Endodermal cell (in vitro differentiated cells): ENCODE results near the gene PLA2G7. TPM values are rescaled to one million over a fixed set of nuclear protein-coding genes. Genes with fewer than 3 reads are reported as not detected.
"Not testable (repeated sequence)": the region's sequence is repeated elsewhere in the genome, so short reads cannot be mapped to it uniquely, and the experiment has no call there.

Source experiments
- DNase-seq: peaks from one replicate; pipeline ENCODE4 v3.0.0-alpha.2; 2017
- H3K27ac ChIP-seq: 2 replicates; pipeline ENCODE4 v1.5.1; 2013; ENCODE audit warnings: mild to moderate bottlenecking, low read depth, low read length, moderate library complexity
- H3K27me3 ChIP-seq: 2 replicates; pipeline ENCODE4 v1.6.1; 2013; ENCODE audit warnings: mild to moderate bottlenecking, low read length, moderate library complexity; ENCODE audit not compliant: insufficient read depth, control insufficient read depth, poor library complexity, severe bottlenecking
- H3K36me3 ChIP-seq: 2 replicates; pipeline ENCODE4 v1.7.0; 2013; ENCODE audit warnings: mild to moderate bottlenecking, low read length, moderate library complexity; ENCODE audit not compliant: control insufficient read depth, insufficient read depth
- H3K4me1 ChIP-seq: one replicate; pipeline ENCODE4 v1.7.0; 2013; ENCODE audit warnings: low read length; ENCODE audit not compliant: control insufficient read depth, insufficient read depth
- H3K4me3 ChIP-seq: 2 replicates; pipeline ENCODE4 v1.5.1; 2013; ENCODE audit warnings: mild to moderate bottlenecking, low read length, moderate library complexity
- H3K9ac ChIP-seq: 2 replicates; pipeline ENCODE4 v1.6.1; 2013; ENCODE audit warnings: mild to moderate bottlenecking, low read length, moderate library complexity; ENCODE audit not compliant: poor library complexity, severe bottlenecking; ENCODE audit errors: extremely low read depth
- H3K9me3 ChIP-seq: 2 replicates; pipeline ENCODE4 v1.6.1; 2013; ENCODE audit warnings: mild to moderate bottlenecking, low read length, moderate library complexity; ENCODE audit not compliant: control insufficient read depth
- H3K27ac Mint-ChIP-seq: 2 replicates; pipeline ENCODE4 v1.8.0; 2020; ENCODE audit warnings: mixed read lengths
- H3K27me3 Mint-ChIP-seq: 2 replicates; pipeline ENCODE4 v1.8.0; 2021; ENCODE audit warnings: mild to moderate bottlenecking, mixed read lengths; ENCODE audit not compliant: insufficient read depth
- H3K36me3 Mint-ChIP-seq: 2 replicates; pipeline ENCODE4 v1.8.0; 2020; ENCODE audit warnings: low read depth, mixed read lengths
- H3K4me1 Mint-ChIP-seq: 2 replicates; pipeline ENCODE4 v1.8.0; 2020; ENCODE audit warnings: mixed read lengths
- H3K4me3 Mint-ChIP-seq: 2 replicates; pipeline ENCODE4 v1.8.0; 2020; ENCODE audit warnings: mild to moderate bottlenecking, moderate library complexity, mixed read lengths
- H3K9me3 Mint-ChIP-seq: 2 replicates; pipeline ENCODE4 v1.8.0; 2020; ENCODE audit warnings: mild to moderate bottlenecking, mixed read lengths
- WGBS, 2 experiments: methylation state at CpG; one replicate each; pipeline versions ENCODE4 v1.1.5 to v1.1.7; 2013; ENCODE audit warnings: missing lambda C conversion rate in 2 of 2, mixed read lengths in 1 of 2; ENCODE audit not compliant: insufficient coverage in 1 of 2, insufficient read length in 1 of 2; 5-methylcytosine and 5-hydroxymethylcytosine counted together
- total RNA-seq, 2 donors: library from RNA; stranded (reverse); fragmentation: NEBNext Ultra II Directional in 1 of 2; extraction: Animal tissue kit (Norgen Biotek cat#: 25700) in 1 of 2; gene quantifications; 2 replicates in 1 of 2; 3 replicates in 1 of 2; pipeline ENCODE4 v1.2.1, GENCODE V29; 2021
- TF ChIP-seq, protein P1 (sequence below): fragments of 200-600 bp; sonication (generic); conservative IDR thresholded peaks from 2 replicates; pipeline ENCODE4 v1.5.0; 2021; ENCODE audit warnings: antibody characterized with exemption, mild to moderate bottlenecking

Gene PLA2G7
- total RNA-seq, 2 donors from 2014 or later = 1.1 to 3.2 TPM

- Histone ChIP-seq H3K36me3 (no peaks in the 10 kb centered on the region), H3K9me3 (no peaks in the 10 kb centered on the region), H3K9ac (no peak overlapping the region), H3K4me3 (no peak overlapping the region), H3K27me3 (peaks cover 17% of the 10 kb centered on the region), H3K27ac (no peak overlapping the region), H3K4me1 (no peaks in the 10 kb centered on the region)
- DNase-seq = no peak
- Mint-ChIP-seq H3K27me3 (peaks cover 9% of the 10 kb centered on the region), H3K9me3 (no peaks in the 10 kb centered on the region), H3K4me1 (peaks cover 6% of the 10 kb centered on the region), H3K36me3 (no peaks in the 10 kb centered on the region), H3K27ac (no peak overlapping the region), H3K4me3 (no peak overlapping the region)
- TF ChIP-seq, protein P1, sequence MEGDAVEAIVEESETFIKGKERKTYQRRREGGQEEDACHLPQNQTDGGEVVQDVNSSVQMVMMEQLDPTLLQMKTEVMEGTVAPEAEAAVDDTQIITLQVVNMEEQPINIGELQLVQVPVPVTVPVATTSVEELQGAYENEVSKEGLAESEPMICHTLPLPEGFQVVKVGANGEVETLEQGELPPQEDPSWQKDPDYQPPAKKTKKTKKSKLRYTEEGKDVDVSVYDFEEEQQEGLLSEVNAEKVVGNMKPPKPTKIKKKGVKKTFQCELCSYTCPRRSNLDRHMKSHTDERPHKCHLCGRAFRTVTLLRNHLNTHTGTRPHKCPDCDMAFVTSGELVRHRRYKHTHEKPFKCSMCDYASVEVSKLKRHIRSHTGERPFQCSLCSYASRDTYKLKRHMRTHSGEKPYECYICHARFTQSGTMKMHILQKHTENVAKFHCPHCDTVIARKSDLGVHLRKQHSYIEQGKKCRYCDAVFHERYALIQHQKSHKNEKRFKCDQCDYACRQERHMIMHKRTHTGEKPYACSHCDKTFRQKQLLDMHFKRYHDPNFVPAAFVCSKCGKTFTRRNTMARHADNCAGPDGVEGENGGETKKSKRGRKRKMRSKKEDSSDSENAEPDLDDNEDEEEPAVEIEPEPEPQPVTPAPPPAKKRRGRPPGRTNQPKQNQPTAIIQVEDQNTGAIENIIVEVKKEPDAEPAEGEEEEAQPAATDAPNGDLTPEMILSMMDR = no peak
- 76 to 92% methylated on average over 2 to 5 of the region's 5 CpGs for WGBS, 2 experiments
Observed at GRCh38 chr6:46748940-46749503, 13.8 kb upstream of the PLA2G7 start.

- Histone ChIP-seq H3K36me3 (no peaks in the 10 kb centered on the region), H3K27ac (no peak within 1 kb of the TSS), H3K27me3 (peaks cover 17% of the 10 kb centered on the region), H3K4me1 (no peaks in the 10 kb centered on the region), H3K4me3 (no peak within 1 kb of the TSS), H3K9me3 (no peaks in the 10 kb centered on the region), H3K9ac (no peak within 1 kb of the TSS)
- Mint-ChIP-seq H3K36me3 (no peaks in the 10 kb centered on the region), H3K27ac (no peak within 1 kb of the TSS), H3K4me1 (peaks cover 6% of the 10 kb centered on the region), H3K4me3 (no peak within 1 kb of the TSS), H3K27me3 (peaks cover 9% of the 10 kb centered on the region), H3K9me3 (no peaks in the 10 kb centered on the region)
- TF ChIP-seq, protein P1 = no peak
- DNase-seq = no peak
- 67 to 69% methylated on average over 1 of the region's 1 CpG for whole genome bisulfite sequencing, 2 experiments
Observed at GRCh38 chr6:46746696-46747095, 11.5 kb upstream of the PLA2G7 start, which contains the start of gene ANKRD66. Gene ANKRD66, plus strand, starts transcription at chr6:46746933. Its CDS starts 5,016 bp downstream, at chr6:46751949.

DNA sequence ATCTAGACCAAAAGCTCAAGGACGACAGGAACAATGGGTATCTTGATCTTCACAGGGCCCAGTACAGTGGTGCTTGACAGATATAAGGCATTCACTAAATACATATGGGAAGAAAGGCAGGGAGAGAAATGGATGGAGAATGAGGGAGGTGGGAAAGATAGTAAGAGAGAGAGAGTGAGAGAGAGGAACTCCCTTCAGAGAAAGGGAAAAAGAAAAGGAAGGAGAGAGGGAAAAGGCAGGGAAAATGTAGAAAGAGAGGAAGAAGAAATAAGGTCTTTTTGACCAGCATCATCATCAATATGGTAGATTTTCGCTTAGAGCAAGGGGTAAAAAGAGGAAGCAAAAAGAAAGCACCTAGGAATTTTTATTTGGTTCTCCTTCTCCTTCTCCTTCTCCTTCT is 10.8 kb upstream of the PLA2G7 start:
- Histone ChIP-seq H3K9me3 (no peaks in the 10 kb centered on the region), H3K9ac (no peak overlapping the region), H3K36me3 (no peaks in the 10 kb centered on the region), H3K4me1 (no peaks in the 10 kb centered on the region), H3K4me3 (no peak overlapping the region), H3K27ac (no peak overlapping the region), H3K27me3 (peaks cover 17% of the 10 kb centered on the region)
- H3K36me3 Mint-ChIP-seq = no peaks in the 10 kb centered on the region
- DNase-seq = no peak
- H3K27me3 Mint-ChIP-seq = peaks cover 9% of the 10 kb centered on the region
- no peak overlapping the region for H3K27ac Mint-ChIP-seq
- WGBS, 2 experiments = 86 to 100% methylated on average over 1 to 2 of the region's 2 CpGs
- no peak overlapping the region for H3K4me3 Mint-ChIP-seq
- H3K9me3 Mint-ChIP-seq = no peaks in the 10 kb centered on the region
- TF ChIP-seq, protein P1 = no peak
- H3K4me1 Mint-ChIP-seq = peaks cover 6% of the 10 kb centered on the region

DNA sequence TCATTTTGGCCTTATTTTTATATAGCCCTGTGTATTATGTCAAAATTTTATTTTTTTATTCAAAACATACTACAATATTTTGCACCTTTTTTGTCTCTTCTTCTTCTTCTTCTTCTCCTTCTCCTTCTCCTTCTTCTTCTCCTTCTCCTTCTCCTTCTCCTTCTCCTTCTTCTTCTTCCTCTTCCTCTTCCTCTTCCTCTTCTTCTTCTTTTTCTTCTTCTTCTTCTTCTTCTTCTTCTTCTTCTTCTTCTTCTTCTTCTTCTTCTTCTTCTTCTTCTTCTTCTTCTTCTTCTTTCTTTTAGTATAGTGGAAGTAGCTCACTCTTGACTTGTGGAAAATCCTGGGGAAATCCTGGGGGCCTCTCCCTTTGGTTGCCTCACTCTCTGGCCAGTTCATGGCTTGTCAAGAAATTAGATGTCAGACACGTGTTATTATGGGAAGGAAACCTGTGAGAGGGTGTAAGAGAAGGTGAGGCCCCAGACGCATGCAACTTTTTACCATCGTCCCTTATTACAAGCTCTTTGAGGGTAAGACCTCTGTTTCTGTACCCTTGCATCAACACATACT is 9.1 kb upstream of the PLA2G7 start:
- not testable (repeated sequence) for H3K9me3 ChIP-seq, H3K9me3 Mint-ChIP-seq, H3K27me3 Mint-ChIP-seq, H3K36me3 ChIP-seq, H3K4me1 ChIP-seq, DNase-seq, H3K27ac Mint-ChIP-seq, H3K4me3 Mint-ChIP-seq, H3K4me3 ChIP-seq, H3K36me3 Mint-ChIP-seq, H3K27ac ChIP-seq, H3K9ac ChIP-seq, H3K4me1 Mint-ChIP-seq
- H3K27me3 ChIP-seq = peaks cover 17% of the 10 kb centered on the region
- WGBS, 2 experiments = 86% methylated on average over 3 of the region's 3 CpGs; no CpG with 5 or more reads in 1 of the 2 experiments
